Kidney (tissue), 14 donors: ENCODE data around the gene UNG. TPM values are rescaled to one million over a fixed set of nuclear protein-coding genes. Genes with fewer than 3 reads are reported as not detected.
"Not testable (repeated sequence)": the region's sequence is repeated elsewhere in the genome, so short reads cannot be mapped to it uniquely, and the experiment has no call there.

Experiments
- DNase-seq, 5 donors: peaks; one replicate each; pipeline ENCODE4 v3.0.0-alpha.2; 2013 to 2020
- FAIRE-seq: peaks from 2 replicates; lab custom pipeline; 2012; peaks lifted over from hg19 to GRCh38; lab: Jason Lieb, UNC
- H3K27ac ChIP-seq, 2 donors: one replicate each; pipeline ENCODE4 v1.7.0; 2013; ENCODE audit warnings: low read depth in 2 of 2, low read length in 2 of 2, inconsistent platforms in 1 of 2
- H3K27me3 ChIP-seq: one replicate; pipeline ENCODE4 v1.7.1; 2013; ENCODE audit warnings: low read length, inconsistent platforms; ENCODE audit not compliant: control insufficient read depth, insufficient read depth
- H3K36me3 ChIP-seq, 3 donors: one replicate each; pipeline versions ENCODE4 v1.7.0 to v1.7.1; 2013; ENCODE audit warnings: low read length in 3 of 3, control low read depth in 1 of 3, inconsistent platforms in 1 of 3; ENCODE audit not compliant: insufficient read depth in 3 of 3, control insufficient read depth in 2 of 3
- H3K4me1 ChIP-seq, 3 donors: one replicate each; pipeline versions ENCODE4 v1.7.0 to v1.7.1; 2013; ENCODE audit warnings: low read length in 3 of 3, inconsistent platforms in 1 of 3, low read depth in 1 of 3; ENCODE audit not compliant: control insufficient read depth in 2 of 3, insufficient read depth in 2 of 3
- H3K4me3 ChIP-seq, 3 donors: one replicate each; pipeline versions ENCODE4 v1.7.0 to v1.8.1; 2013; ENCODE audit warnings: low read length in 3 of 3, control low read depth in 1 of 3, inconsistent platforms in 1 of 3
- H3K9ac ChIP-seq, 3 donors: one replicate each; pipeline versions ENCODE4 v1.7.0 to v1.7.1; 2013; ENCODE audit warnings: low read length in 3 of 3, control low read depth in 1 of 3, inconsistent platforms in 1 of 3
- H3K9me3 ChIP-seq, 3 donors: one replicate each; pipeline versions ENCODE4 v1.7.0 to v1.7.1; 2013; ENCODE audit warnings: low read length in 3 of 3, control low read depth in 1 of 3, inconsistent platforms in 1 of 3; ENCODE audit not compliant: control insufficient read depth in 2 of 3, insufficient read depth in 1 of 3
- intact Hi-C: fragments of 100-400 bp; cut with DNase I; formaldehyde crosslinking; loops from one replicate; pipeline ENCODE4 v1.11.1; 2022
- polyA plus RNA-seq: library from polyadenylated mRNA; stranded (reverse); fragments of 350-450 nt; fragmentation: Illumina TruSeq; extraction: RNeasy Lipid Tissue Mini Kit (QIAGEN cat#74804); gene quantifications from one replicate; pipeline ENCODE4 v1.2.3, GENCODE V29; 2014; ENCODE audit warnings: low read depth, low replicate concordance; ENCODE audit not compliant: insufficient read depth
- total RNA-seq: library from RNA; stranded (reverse); fragmentation: NEBNext Ultra II Directional; extraction: Animal tissue kit (Norgen Biotek cat#: 25700); gene quantifications from one replicate; pipeline ENCODE4 v1.2.1, GENCODE V29; 2021
- TF ChIP-seq, protein P1 (sequence below): IDR thresholded peaks from 3 replicates; pipeline ENCODE4 v1.5.1; 2012; ENCODE audit warnings: mild to moderate bottlenecking, moderate library complexity, borderline replicate concordance; ENCODE audit not compliant: insufficient read depth; ENCODE audit errors: extremely low read depth
- donor health status: control.
- donor health status: control.
- donor health status: control.
- donor health status: control.
- donor health status: control.
- donor health status: DM: yes; HTN: yes; CAD: no.
- donor health status: Normal renal cell carcinoma (clear cell type).

Gene UNG
- total and polyA plus RNA-seq, 2 donors from 2014 or later = 24.9 to 30.3 TPM

DNA sequence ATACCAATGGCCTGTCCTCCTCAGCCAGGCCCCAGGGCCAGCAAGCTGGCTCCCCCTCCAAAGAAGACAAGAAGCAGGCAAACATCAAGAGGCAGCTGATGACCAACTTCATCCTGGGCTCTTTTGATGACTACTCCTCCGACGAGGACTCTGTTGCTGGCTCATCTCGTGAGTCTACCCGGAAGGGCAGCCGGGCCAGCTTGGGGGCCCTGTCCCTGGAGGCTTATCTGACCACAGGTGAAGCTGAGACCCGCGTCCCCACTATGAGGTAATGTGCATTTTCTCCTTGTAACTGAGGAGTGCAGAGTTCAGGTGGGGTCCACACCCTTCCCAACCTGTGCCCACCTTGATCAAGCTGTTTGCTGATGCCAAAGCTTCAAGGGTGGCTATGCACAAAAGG, 42.4 kb downstream of the UNG start:
- peaks cover 0 to 9% (median 0%) of the 10 kb centered on the region in 3 donors for H3K36me3 ChIP-seq
- intact Hi-C loops = no loop called here
- TF ChIP-seq, protein P1, sequence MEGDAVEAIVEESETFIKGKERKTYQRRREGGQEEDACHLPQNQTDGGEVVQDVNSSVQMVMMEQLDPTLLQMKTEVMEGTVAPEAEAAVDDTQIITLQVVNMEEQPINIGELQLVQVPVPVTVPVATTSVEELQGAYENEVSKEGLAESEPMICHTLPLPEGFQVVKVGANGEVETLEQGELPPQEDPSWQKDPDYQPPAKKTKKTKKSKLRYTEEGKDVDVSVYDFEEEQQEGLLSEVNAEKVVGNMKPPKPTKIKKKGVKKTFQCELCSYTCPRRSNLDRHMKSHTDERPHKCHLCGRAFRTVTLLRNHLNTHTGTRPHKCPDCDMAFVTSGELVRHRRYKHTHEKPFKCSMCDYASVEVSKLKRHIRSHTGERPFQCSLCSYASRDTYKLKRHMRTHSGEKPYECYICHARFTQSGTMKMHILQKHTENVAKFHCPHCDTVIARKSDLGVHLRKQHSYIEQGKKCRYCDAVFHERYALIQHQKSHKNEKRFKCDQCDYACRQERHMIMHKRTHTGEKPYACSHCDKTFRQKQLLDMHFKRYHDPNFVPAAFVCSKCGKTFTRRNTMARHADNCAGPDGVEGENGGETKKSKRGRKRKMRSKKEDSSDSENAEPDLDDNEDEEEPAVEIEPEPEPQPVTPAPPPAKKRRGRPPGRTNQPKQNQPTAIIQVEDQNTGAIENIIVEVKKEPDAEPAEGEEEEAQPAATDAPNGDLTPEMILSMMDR = no peak
- H3K9me3 ChIP-seq = no peaks in the 10 kb centered on the region
- peaks cover 0 to 13% (median 5%) of the 10 kb centered on the region in 3 donors for H3K4me1 ChIP-seq
- DNase-seq (no peak), FAIRE-seq (no peak)
- H3K4me3 ChIP-seq = no peak overlapping the region
- no peaks in the 10 kb centered on the region for H3K27me3 ChIP-seq
- no peak overlapping the region for H3K9ac ChIP-seq
- peak overlapping the region in 1 of 2 donors; percentile 28 for H3K27ac ChIP-seq

DNA sequence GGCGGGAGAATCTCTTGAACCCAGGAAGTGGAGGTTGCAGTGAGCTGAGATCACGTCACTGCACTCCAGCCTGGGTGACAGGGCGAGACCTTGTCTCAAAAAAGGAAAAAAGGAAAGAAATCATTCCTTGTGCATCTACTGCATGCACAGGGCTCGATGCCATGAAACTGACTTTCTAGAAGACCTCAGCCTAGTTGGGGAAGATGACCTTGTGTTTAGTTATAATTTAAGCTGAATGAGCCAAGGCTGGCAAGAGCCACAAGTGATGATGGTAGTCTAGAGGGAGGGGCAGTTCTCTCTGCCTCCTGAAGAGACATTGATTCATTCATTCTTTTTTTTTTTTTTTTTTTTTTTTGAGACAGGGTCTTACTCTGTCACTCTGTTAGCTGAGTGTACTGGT, 43.2 kb downstream of the UNG start:
- intact Hi-C loops = no loop called here
- DNase-seq (no peak), FAIRE-seq (no peak)
- H3K9me3 ChIP-seq = no peaks in the 10 kb centered on the region
- H3K27ac ChIP-seq = peak overlapping the region in 1 of 2 donors; percentile 47
- H3K27me3 ChIP-seq = no peaks in the 10 kb centered on the region
- peaks cover 0 to 9% (median 0%) of the 10 kb centered on the region in 3 donors for H3K36me3 ChIP-seq
- H3K9ac ChIP-seq = no peak overlapping the region
- TF ChIP-seq, protein P1 = no peak
- H3K4me1 ChIP-seq = peaks cover 0 to 13% (median 5%) of the 10 kb centered on the region in 3 donors
- H3K4me3 ChIP-seq = no peak overlapping the region

DNA sequence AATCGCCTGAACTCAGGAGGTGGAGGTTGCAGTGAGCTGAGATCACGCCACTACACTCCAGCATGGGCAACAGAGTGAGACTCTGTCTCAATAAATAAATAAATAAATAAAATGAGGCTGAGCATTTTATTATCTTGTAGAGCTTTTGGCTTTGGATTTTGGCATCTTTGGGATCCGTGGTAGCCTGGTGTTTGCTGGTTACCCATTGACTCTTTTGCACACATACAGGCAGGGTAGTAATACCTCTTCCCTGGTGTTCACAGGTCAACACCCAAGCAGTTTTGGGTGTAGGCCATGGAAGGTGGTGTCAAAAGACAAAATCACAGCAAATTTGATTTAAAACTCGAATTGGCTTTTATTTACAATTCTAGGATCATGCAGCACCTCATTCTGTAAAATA, 46.8 kb downstream of the UNG start:
- H3K4me3 ChIP-seq = no peak overlapping the region
- no peak overlapping the region for H3K9ac ChIP-seq
- FAIRE-seq = no peak
- TF ChIP-seq, protein P1 = no peak
- H3K27me3 ChIP-seq = no peaks in the 10 kb centered on the region
- intact Hi-C loops = no loop called here
- peaks cover 0 to 12% (median 0%) of the 10 kb centered on the region in 3 donors for H3K36me3 ChIP-seq
- DNase-seq = no peak
- no peak overlapping the region for H3K27ac ChIP-seq
- H3K9me3 ChIP-seq = no peaks in the 10 kb centered on the region
- peaks cover 0 to 10% (median 0%) of the 10 kb centered on the region in 3 donors for H3K4me1 ChIP-seq

DNA sequence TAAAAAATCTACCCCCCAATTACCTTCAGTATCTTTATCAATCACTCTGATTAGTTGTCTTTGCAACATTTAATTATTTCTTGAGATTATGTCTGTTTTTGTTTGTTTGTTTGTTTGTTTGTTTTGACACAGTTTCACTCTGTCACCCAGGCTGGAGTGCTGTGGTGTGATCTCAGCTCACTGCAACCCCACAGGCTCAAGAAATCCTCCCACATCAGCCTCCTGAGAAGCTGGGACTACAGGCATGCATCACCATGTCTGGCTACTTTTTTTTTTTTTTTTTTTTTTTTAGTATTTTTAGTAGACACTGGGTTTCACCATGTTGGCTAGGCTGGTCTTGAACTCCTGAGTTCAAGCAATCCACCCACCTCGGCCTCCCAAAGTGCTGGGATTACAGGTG, 49.7 kb downstream of the UNG start:
- H3K27me3 ChIP-seq, H3K4me1 ChIP-seq, H3K27ac ChIP-seq, H3K9me3 ChIP-seq, H3K36me3 ChIP-seq, H3K9ac ChIP-seq, FAIRE-seq, DNase-seq, intact Hi-C loops, H3K4me3 ChIP-seq: not testable (repeated sequence)
